Measurements from ENCODE around the gene KMT2D. TPM values are rescaled to one million over a fixed set of nuclear protein-coding genes. Genes with fewer than 3 reads are reported as not detected.

Gene KMT2D
- total RNA-seq, 3 donors from 2014 or later (not counting 1 experiment from before 2014, with no cell fraction given) = 164 to 186 (median 182) TPM

DNA sequence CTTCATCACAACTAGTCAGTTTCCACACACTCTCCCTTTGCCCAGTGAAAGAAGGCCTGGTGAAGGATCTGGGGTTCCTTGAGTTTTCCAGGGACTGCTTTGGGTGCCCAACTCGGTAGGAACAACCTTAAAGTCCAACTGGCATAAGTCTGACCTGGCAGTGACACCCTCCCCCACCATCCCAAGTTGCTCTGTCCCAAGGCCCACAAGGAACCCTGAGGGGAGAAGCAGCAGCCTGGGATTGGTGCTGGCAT lies 1.6 kb downstream of the KMT2D start:
- no peaks in the 10 kb centered on the region for H3K36me3 Mint-ChIP-seq
- Histone ChIP-seq H3K9me3 (ENCODE audit: control insufficient read depth, insufficient read depth, low read length) (no peaks in the 10 kb centered on the region), H3K36me3 (ENCODE audit: control insufficient read depth, insufficient read depth, low read length) (peaks cover 13% of the 10 kb centered on the region), H3K4me3 (ENCODE audit: low read length) (peak overlapping the region; percentile 68), H3K27me3 (ENCODE audit: control insufficient read depth, insufficient read depth, low read length) (no peaks in the 10 kb centered on the region), H3K27ac (ENCODE audit: low read length) (peak overlapping the region; percentile 58), H3K4me1 (ENCODE audit: control insufficient read depth, insufficient read depth, low read length) (peaks cover 55% of the 10 kb centered on the region)
- no peak for ATAC-seq
- H3K4me3 Mint-ChIP-seq = peak overlapping the region; percentile 91
- no peaks in the 10 kb centered on the region for H3K9me3 Mint-ChIP-seq
- no peak for DNase-seq
- intact Hi-C loops (cut with micrococcal nuclease) = no loop called here
- TF ChIP-seq, protein P1, sequence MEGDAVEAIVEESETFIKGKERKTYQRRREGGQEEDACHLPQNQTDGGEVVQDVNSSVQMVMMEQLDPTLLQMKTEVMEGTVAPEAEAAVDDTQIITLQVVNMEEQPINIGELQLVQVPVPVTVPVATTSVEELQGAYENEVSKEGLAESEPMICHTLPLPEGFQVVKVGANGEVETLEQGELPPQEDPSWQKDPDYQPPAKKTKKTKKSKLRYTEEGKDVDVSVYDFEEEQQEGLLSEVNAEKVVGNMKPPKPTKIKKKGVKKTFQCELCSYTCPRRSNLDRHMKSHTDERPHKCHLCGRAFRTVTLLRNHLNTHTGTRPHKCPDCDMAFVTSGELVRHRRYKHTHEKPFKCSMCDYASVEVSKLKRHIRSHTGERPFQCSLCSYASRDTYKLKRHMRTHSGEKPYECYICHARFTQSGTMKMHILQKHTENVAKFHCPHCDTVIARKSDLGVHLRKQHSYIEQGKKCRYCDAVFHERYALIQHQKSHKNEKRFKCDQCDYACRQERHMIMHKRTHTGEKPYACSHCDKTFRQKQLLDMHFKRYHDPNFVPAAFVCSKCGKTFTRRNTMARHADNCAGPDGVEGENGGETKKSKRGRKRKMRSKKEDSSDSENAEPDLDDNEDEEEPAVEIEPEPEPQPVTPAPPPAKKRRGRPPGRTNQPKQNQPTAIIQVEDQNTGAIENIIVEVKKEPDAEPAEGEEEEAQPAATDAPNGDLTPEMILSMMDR (IDR thresholded peaks at IDR 0.05) = no peak
- H3K27ac Mint-ChIP-seq = peak overlapping the region; percentile 81 to 85
- 0% methylated on average over 1 of the region's 1 CpG for WGBS (ENCODE audit: insufficient coverage)
- H3K27me3 Mint-ChIP-seq (ENCODE audit: low read depth in 2 of 2) = no peaks in the 10 kb centered on the region
- H3K4me1 Mint-ChIP-seq = peaks cover 63 to 67% of the 10 kb centered on the region in 2 donors

DNA sequence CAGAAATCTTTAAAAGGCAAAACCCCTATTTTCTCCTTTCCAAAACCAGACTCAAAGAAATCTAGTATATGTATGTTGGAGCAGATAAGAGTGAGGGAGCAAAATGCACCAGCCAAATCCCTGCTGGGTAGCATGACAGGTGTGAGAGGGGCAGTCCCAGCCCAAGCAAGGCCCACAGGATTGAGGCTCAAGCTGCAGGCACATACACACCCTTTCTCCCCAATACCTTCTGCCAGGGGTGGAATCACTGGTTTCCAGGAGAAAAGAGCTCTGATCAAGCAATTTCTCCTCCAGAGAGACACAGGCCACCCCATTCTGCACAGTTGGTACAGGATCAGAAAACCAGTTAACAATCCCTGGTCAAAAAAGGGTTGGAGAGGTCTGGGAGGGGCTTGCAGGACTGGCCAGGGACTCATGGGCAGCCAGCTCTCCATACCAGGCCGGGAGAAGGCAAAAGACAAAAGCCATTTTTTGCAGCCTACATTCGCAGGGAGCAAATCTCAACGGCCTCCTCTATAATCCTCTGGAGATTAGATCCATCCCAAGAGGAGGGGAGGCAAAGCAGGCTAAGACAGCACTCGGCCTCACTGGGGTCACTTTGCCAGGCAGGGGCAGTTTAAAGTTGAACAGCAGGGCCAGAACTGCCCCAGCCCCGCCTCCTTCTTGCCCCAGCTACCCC lies 2.1 kb downstream of the KMT2D start:
- H3K27ac Mint-ChIP-seq = peak overlapping the region; percentile 81 to 85
- ATAC-seq (no peak), DNase-seq (no peak)
- Histone ChIP-seq H3K27ac (ENCODE audit: low read length) (no peak overlapping the region), H3K4me3 (ENCODE audit: low read length) (peak overlapping the region; percentile 68), H3K4me1 (ENCODE audit: control insufficient read depth, insufficient read depth, low read length) (peaks cover 55% of the 10 kb centered on the region), H3K9me3 (ENCODE audit: control insufficient read depth, insufficient read depth, low read length) (no peaks in the 10 kb centered on the region), H3K27me3 (ENCODE audit: control insufficient read depth, insufficient read depth, low read length) (no peaks in the 10 kb centered on the region), H3K36me3 (ENCODE audit: control insufficient read depth, insufficient read depth, low read length) (peaks cover 18% of the 10 kb centered on the region)
- TF ChIP-seq, protein P1 (IDR thresholded peaks at IDR 0.05) = no peak
- no peaks in the 10 kb centered on the region for H3K36me3 Mint-ChIP-seq
- H3K4me3 Mint-ChIP-seq = peak overlapping the region; percentile 91
- no peaks in the 10 kb centered on the region for H3K27me3 Mint-ChIP-seq (ENCODE audit: low read depth in 2 of 2)
- WGBS (ENCODE audit: insufficient coverage) = 7% methylated on average over 5 of the region's 5 CpGs
- intact Hi-C loops (cut with micrococcal nuclease) = no loop called here
- H3K4me1 Mint-ChIP-seq = peaks cover 59 to 68% of the 10 kb centered on the region in 2 donors
- H3K9me3 Mint-ChIP-seq = no peaks in the 10 kb centered on the region

DNA sequence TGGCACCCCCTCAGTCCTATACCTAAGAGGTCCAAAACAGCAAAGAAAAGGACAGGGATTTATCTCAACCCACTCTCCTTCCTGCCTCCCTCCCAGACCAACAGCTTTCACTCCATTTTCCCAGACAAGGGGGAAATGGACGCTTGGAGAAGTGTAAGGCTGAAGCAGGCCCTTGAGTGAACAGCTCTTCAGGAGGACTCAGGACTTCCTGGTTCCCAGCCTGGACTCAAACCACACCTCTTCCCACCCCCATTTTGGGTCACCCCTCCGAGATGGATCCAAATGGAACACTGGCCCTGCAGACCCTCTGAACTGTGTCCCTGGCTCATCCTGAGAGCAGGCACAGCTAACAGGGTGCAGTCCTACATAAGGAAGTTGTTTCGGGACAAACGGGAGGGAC lies 2.7 kb downstream of the KMT2D start:
- Histone ChIP-seq H3K9me3 (ENCODE audit: control insufficient read depth, insufficient read depth, low read length) (no peaks in the 10 kb centered on the region), H3K27ac (ENCODE audit: low read length) (peak overlapping the region; percentile 10), H3K36me3 (ENCODE audit: control insufficient read depth, insufficient read depth, low read length) (peaks cover 24% of the 10 kb centered on the region), H3K4me1 (ENCODE audit: control insufficient read depth, insufficient read depth, low read length) (peaks cover 55% of the 10 kb centered on the region), H3K27me3 (ENCODE audit: control insufficient read depth, insufficient read depth, low read length) (no peaks in the 10 kb centered on the region), H3K4me3 (ENCODE audit: low read length) (peak overlapping the region; percentile 68)
- DNase-seq (peak in 1 of 2 donors; percentile 33), ATAC-seq (no peak)
- Mint-ChIP-seq H3K27me3 (ENCODE audit: low read depth in 2 of 2) (no peaks in the 10 kb centered on the region), H3K4me3 (peak overlapping the region; percentile 91), H3K27ac (peak overlapping the region; percentile 81 to 85), H3K4me1 (peaks cover 59 to 72% of the 10 kb centered on the region in 2 donors), H3K9me3 (no peaks in the 10 kb centered on the region), H3K36me3 (no peaks in the 10 kb centered on the region)
- whole genome bisulfite sequencing (ENCODE audit: insufficient coverage) = 7% methylated on average over 4 of the region's 4 CpGs
- intact Hi-C loops (cut with micrococcal nuclease) = no loop called here
- TF ChIP-seq, protein P1 (IDR thresholded peaks at IDR 0.05) = no peak

Measured in natural killer cell (primary cell).